Neural progenitor cell (in vitro differentiated cells): ENCODE results near the gene KPNA5. TPM values are rescaled to one million over a fixed set of nuclear protein-coding genes. Genes with fewer than 3 reads are reported as not detected.
"Not testable (repeated sequence)": the region's sequence is repeated elsewhere in the genome, so short reads cannot be mapped to it uniquely, and the experiment has no call there.

Source experiments
- DNase-seq: peaks from one replicate; pipeline ENCODE4 v3.0.0-alpha.2; 2016; ENCODE audit warnings: low spot score
- H2AFZ ChIP-seq: fragments of 200-600 bp; sonication (generic); replicated peaks from 2 replicates; pipeline ENCODE4 v1.6.1; 2016; ENCODE audit warnings: antibody characterized with exemption
- H3F3A ChIP-seq: fragments of 200-600 bp; sonication (generic); 2 replicates; pipeline ENCODE4 v1.6.1; 2016; ENCODE audit warnings: antibody characterized with exemption, low read depth
- H3K27ac ChIP-seq: fragments of 200-600 bp; sonication (generic); 2 replicates; pipeline ENCODE4 v1.5.1; 2016; ENCODE audit warnings: mild to moderate bottlenecking
- H3K27me3 ChIP-seq: fragments of 200-600 bp; sonication (generic); 2 replicates; pipeline ENCODE4 v1.6.1; 2016; ENCODE audit warnings: mild to moderate bottlenecking, moderate library complexity
- H3K36me3 ChIP-seq: fragments of 200-600 bp; sonication (generic); 2 replicates; pipeline ENCODE4 v1.5.1; 2016
- H3K4me1 ChIP-seq: fragments of 200-600 bp; sonication (generic); 2 replicates; pipeline ENCODE4 v1.6.1; 2016; ENCODE audit warnings: mixed run types
- H3K4me2 ChIP-seq: fragments of 200-600 bp; sonication (generic); 2 replicates; pipeline ENCODE4 v1.6.1; 2016
- H3K4me3 ChIP-seq: fragments of 200-600 bp; sonication (generic); 2 replicates; pipeline ENCODE4 v1.5.1; 2016
- H3K79me2 ChIP-seq: fragments of 200-600 bp; sonication (generic); 2 replicates; pipeline ENCODE4 v1.6.1; 2016; ENCODE audit warnings: low read depth
- H3K9ac ChIP-seq: fragments of 200-600 bp; sonication (generic); 2 replicates; pipeline ENCODE4 v1.6.1; 2016
- H3K9me3 ChIP-seq: fragments of 200-600 bp; sonication (generic); 2 replicates; pipeline ENCODE4 v1.5.1; 2016; ENCODE audit warnings: low read depth
- H4K20me1 ChIP-seq: fragments of 200-600 bp; sonication (generic); 2 replicates; pipeline ENCODE4 v1.6.1; 2016; ENCODE audit warnings: low read depth
- H3K27ac Mint-ChIP-seq: 3 replicates; pipeline ENCODE4 v1.8.0; 2021; ENCODE audit warnings: mixed read lengths
- H3K27me3 Mint-ChIP-seq: 2 replicates; pipeline ENCODE4 v1.8.0; 2022; ENCODE audit warnings: low read depth, mild to moderate bottlenecking, inconsistent platforms, moderate library complexity, mixed read lengths; ENCODE audit not compliant: insufficient read depth
- H3K36me3 Mint-ChIP-seq: 3 replicates; pipeline ENCODE4 v1.8.0; 2021; ENCODE audit warnings: mixed read lengths
- H3K4me1 Mint-ChIP-seq: 3 replicates; pipeline ENCODE4 v1.8.0; 2021; ENCODE audit warnings: mixed read lengths
- H3K4me3 Mint-ChIP-seq: 3 replicates; pipeline ENCODE4 v1.8.0; 2021; ENCODE audit warnings: mild to moderate bottlenecking, moderate library complexity, mixed read lengths
- H3K9me3 Mint-ChIP-seq: 3 replicates; pipeline ENCODE4 v1.8.0; 2020; ENCODE audit warnings: mixed read lengths
- CTCF ChIP-seq: fragments of 200-600 bp; sonication (generic); IDR thresholded peaks from 2 replicates; pipeline ENCODE4 v1.5.1; 2017; ENCODE audit warnings: antibody characterized with exemption, mild to moderate bottlenecking
- EZH2 ChIP-seq: fragments of 200-600 bp; sonication (generic); IDR thresholded peaks from 2 replicates; pipeline ENCODE4 v1.6.1; 2017; ENCODE audit warnings: antibody characterized with exemption, mild to moderate bottlenecking, moderate library complexity
- EZH2phosphoT487 ChIP-seq: fragments of 200-600 bp; sonication (generic); IDR thresholded peaks from 2 replicates; pipeline ENCODE4 v1.6.1; 2017; ENCODE audit warnings: antibody characterized with exemption
- total RNA-seq: library from RNA; depleted of rRNA; stranded (reverse); fragments of >200 nt; gene quantifications from 2 replicates; pipeline ENCODE4 v1.2.3, GENCODE V29; 2015; ENCODE audit warnings: low replicate concordance

The KPNA5 gene
- total RNA-seq, 1 donor from 2014 or later = 39.9 TPM

GRCh38 chr6:116661594-116661993 is 19.4 kb upstream of the KPNA5 start:
- no peak overlapping the region for H3K27ac Mint-ChIP-seq
- Histone ChIP-seq H3F3A (no peaks in the 10 kb centered on the region), H3K4me3 (no peak overlapping the region), H4K20me1 (peaks cover 4% of the 10 kb centered on the region), H3K27me3 (no peaks in the 10 kb centered on the region), H3K36me3 (peaks cover 3% of the 10 kb centered on the region), H3K4me1 (peaks cover under 1% of the 10 kb centered on the region), H3K4me2 (no peak overlapping the region), H3K27ac (no peak overlapping the region), H3K79me2 (peaks cover 60% of the 10 kb centered on the region), H3K9me3 (no peaks in the 10 kb centered on the region), H3K9ac (no peak overlapping the region), H2AFZ (no peak overlapping the region)
- H3K9me3 Mint-ChIP-seq = no peaks in the 10 kb centered on the region
- peaks cover 4% of the 10 kb centered on the region for H3K36me3 Mint-ChIP-seq
- H3K27me3 Mint-ChIP-seq = no peaks in the 10 kb centered on the region
- DNase-seq = no peak
- H3K4me3 Mint-ChIP-seq = no peak overlapping the region
- TF ChIP-seq CTCF (no peak), EZH2phosphoT487 (no peak), EZH2 (no peak)
- H3K4me1 Mint-ChIP-seq = peaks cover 8% of the 10 kb centered on the region

GRCh38 chr6:116662202-116662601 is 18.8 kb upstream of the KPNA5 start:
- Histone ChIP-seq H3F3A (no peaks in the 10 kb centered on the region), H3K79me2 (peaks cover 66% of the 10 kb centered on the region), H3K9me3 (no peaks in the 10 kb centered on the region), H3K4me3 (no peak overlapping the region), H2AFZ (no peak overlapping the region), H3K36me3 (peaks cover 3% of the 10 kb centered on the region), H3K9ac (no peak overlapping the region), H3K27me3 (no peaks in the 10 kb centered on the region), H3K4me2 (no peak overlapping the region), H3K4me1 (peaks cover 7% of the 10 kb centered on the region), H4K20me1 (peaks cover 4% of the 10 kb centered on the region), H3K27ac (no peak overlapping the region)
- no peak overlapping the region for H3K27ac Mint-ChIP-seq
- peaks cover 12% of the 10 kb centered on the region for H3K4me1 Mint-ChIP-seq
- H3K9me3 Mint-ChIP-seq = no peaks in the 10 kb centered on the region
- no peaks in the 10 kb centered on the region for H3K27me3 Mint-ChIP-seq
- peaks cover 3% of the 10 kb centered on the region for H3K36me3 Mint-ChIP-seq
- H3K4me3 Mint-ChIP-seq = no peak overlapping the region
- TF ChIP-seq EZH2 (no peak), EZH2phosphoT487 (no peak), CTCF (no peak)
- DNase-seq = no peak

DNA sequence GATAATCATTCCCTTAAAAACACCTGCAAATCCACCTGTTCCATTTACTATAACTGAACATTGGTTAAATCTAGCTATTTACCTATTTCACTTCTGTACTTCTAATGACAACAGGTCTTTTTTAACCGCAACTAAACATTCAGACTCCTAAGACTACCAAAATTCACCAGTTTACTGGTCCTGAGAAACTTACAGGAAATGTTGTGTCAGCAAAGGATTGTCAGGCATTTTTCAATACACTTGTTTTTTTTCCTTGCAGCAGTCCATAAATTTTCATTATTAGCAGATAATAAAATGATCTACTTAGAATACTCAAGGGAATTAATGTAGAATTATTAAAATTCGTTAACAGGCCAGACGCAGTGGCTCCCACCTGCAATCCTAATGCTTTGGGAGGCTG is 17.7 kb upstream of the KPNA5 start:
- DNase-seq = no peak
- Mint-ChIP-seq H3K4me3 (no peak overlapping the region), H3K9me3 (no peaks in the 10 kb centered on the region), H3K27ac (no peak overlapping the region), H3K27me3 (no peaks in the 10 kb centered on the region), H3K36me3 (peaks cover 2% of the 10 kb centered on the region), H3K4me1 (peaks cover 20% of the 10 kb centered on the region)
- H3K79me2 ChIP-seq = peaks cover 77% of the 10 kb centered on the region
- TF ChIP-seq EZH2phosphoT487 (no peak), CTCF (no peak), EZH2 (no peak)
- H3K9me3 ChIP-seq = no peaks in the 10 kb centered on the region
- peaks cover 13% of the 10 kb centered on the region for H3K4me1 ChIP-seq
- no peak overlapping the region for H2AFZ ChIP-seq
- peaks cover 4% of the 10 kb centered on the region for H4K20me1 ChIP-seq
- H3K9ac ChIP-seq = no peak overlapping the region
- H3K4me3 ChIP-seq = no peak overlapping the region
- no peak overlapping the region for H3K27ac ChIP-seq
- no peaks in the 10 kb centered on the region for H3F3A ChIP-seq
- peaks cover 2% of the 10 kb centered on the region for H3K36me3 ChIP-seq
- no peak overlapping the region for H3K4me2 ChIP-seq
- H3K27me3 ChIP-seq = no peaks in the 10 kb centered on the region

DNA sequence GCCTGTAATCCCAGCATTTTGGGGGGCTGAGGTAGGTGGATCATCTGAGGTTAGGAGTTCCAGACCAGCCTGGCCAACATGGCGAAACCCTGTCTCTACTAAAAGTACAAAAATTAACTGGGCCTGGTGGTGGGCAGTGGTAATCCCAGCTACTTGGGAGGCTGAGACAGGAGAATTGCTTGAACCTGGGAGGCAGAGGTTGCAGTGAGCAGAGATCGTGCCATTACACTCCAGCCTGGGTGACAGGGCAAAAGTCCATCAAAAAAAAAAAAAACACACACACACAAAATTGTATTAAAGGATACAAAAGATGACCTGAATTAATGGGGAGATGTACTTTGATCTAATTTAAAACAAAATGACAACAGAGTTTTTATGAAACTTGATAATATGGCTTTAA is 16.8 kb upstream of the KPNA5 start:
- H3K4me3 Mint-ChIP-seq, H3F3A ChIP-seq, H3K27me3 Mint-ChIP-seq, H3K36me3 Mint-ChIP-seq, H3K27me3 ChIP-seq, H3K36me3 ChIP-seq, H3K27ac ChIP-seq, H3K27ac Mint-ChIP-seq, DNase-seq, H3K9ac ChIP-seq, H3K9me3 ChIP-seq, H3K4me2 ChIP-seq, H2AFZ ChIP-seq, H4K20me1 ChIP-seq, H3K4me3 ChIP-seq, H3K9me3 Mint-ChIP-seq: not testable (repeated sequence)
- Histone ChIP-seq H3K79me2 (peaks cover 80% of the 10 kb centered on the region), H3K4me1 (peaks cover 13% of the 10 kb centered on the region)
- peaks cover 20% of the 10 kb centered on the region for H3K4me1 Mint-ChIP-seq
